ENCODE data around the gene MARK1.
"Not testable (repeated sequence)": the region's sequence is repeated elsewhere in the genome, so short reads cannot be mapped to it uniquely, and the experiment has no call there.

MARK1 gene

DNA sequence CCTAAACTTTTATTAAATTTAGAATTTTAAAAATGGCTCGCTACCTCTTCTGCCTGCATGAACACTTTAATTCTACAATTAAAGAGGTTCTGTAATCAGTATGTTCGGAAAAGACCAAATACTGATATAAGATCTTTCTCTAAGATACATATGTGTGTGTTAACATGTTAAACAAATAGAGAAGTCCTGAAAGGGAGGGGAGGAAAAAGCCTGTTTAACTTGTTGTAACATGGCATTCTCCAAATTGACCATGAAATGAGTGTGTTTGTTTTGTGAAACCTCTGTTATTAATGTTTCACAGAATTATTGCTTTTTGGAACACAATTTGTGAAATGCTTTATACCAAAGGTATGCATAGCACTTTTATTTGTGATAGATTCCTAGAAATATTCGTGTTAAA is 77.0 kb downstream of the MARK1 start:
- H3K4me3 ChIP-seq (ENCODE audit: low read length) = no peak overlapping the region
- TF ChIP-seq, protein P1, sequence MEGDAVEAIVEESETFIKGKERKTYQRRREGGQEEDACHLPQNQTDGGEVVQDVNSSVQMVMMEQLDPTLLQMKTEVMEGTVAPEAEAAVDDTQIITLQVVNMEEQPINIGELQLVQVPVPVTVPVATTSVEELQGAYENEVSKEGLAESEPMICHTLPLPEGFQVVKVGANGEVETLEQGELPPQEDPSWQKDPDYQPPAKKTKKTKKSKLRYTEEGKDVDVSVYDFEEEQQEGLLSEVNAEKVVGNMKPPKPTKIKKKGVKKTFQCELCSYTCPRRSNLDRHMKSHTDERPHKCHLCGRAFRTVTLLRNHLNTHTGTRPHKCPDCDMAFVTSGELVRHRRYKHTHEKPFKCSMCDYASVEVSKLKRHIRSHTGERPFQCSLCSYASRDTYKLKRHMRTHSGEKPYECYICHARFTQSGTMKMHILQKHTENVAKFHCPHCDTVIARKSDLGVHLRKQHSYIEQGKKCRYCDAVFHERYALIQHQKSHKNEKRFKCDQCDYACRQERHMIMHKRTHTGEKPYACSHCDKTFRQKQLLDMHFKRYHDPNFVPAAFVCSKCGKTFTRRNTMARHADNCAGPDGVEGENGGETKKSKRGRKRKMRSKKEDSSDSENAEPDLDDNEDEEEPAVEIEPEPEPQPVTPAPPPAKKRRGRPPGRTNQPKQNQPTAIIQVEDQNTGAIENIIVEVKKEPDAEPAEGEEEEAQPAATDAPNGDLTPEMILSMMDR (conservative IDR thresholded peaks at IDR 0.05; ENCODE audit: low read length) = no peak

DNA sequence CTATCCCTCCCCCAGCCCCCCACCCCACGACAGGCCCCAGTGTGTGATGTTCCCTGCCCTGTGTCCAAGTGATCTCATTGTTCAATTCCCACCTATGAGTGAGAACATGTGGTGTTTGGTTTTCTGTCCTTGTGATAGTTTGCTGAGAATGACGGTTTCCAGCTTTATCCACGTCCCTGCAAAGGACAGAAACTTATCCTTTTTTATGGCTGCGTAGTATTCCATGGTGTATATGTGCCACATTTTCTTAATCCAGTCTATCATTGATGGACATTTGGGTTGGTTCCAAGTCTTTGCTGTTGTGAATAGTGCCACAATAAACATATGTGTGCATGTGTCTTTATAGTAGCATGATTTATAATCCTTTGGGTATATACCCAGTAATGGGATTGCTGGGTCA is 77.7 kb downstream of the MARK1 start:
- H3K4me3 ChIP-seq (ENCODE audit: low read length); DNase-seq (ENCODE audit: low read depth): not testable (repeated sequence)

More for the DNA sequence above, 77.0 kb downstream of the MARK1 start:
- no peak for DNase-seq (ENCODE audit: low read depth)

DNA sequence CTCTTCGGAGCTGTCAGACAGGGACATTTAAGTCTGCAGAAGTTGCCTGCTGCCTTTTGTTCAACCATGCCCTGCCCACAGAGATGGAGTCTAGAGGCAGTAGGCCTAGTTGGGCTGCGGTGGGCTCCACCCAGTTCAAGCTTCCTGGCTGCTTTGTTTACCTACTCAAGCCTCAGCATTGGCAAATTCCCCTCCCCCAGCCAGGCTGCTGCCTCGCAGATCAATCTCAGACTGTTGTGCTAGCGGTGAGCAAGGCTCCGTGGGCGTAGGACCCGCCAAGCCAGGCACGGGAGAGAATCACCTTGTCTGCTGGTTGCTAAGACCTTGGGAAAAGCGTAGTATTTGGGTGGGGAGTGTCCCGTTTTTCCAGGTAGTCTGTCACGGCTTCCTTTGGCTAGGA is 83.2 kb downstream of the MARK1 start:
- not testable (repeated sequence) for H3K4me3 ChIP-seq (ENCODE audit: low read length); DNase-seq (ENCODE audit: low read depth)

DNA sequence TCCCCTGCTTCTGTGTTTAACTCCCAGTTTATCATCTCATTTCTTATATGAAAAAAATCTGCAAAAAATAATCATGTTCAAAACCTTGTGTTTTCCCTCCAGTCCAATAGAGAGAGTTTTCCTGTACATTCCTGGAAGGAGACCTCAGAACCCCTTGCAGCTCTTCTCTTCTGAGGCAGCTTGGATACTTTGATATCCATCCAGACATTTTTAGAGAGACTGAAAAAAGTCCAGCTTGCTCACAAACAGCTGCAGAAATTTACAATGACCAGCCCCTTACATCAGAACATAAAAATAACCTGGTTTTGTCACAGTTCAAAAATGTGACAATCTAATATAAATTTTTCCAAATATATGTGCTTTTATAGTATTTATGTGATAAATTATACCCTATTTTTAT is 88.9 kb downstream of the MARK1 start:
- H3K4me3 ChIP-seq (ENCODE audit: low read length) = no peak overlapping the region
- DNase-seq (ENCODE audit: low read depth) = no peak
- TF ChIP-seq, protein P1 (conservative IDR thresholded peaks at IDR 0.05; ENCODE audit: low read length) = no peak

DNA sequence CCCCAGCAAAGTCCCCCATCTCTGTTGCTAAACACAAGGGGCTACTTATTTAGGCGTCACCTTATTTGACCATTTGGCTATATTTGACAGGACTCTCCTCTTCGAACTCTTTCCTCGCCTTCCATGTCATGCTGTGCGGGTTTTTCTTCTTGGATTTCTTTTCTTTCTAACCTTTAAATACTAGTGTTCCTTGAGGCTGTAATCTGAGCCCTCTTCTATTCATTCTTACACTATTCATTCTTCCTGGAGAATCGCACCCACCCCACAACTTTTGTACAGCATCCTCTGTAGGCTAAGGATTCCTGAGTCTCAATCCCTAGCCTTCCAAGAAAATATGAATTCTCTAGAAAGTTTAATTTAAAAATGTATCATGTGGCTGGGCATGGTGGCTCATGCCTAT is 100.5 kb downstream of the MARK1 start:
- no peak for DNase-seq (ENCODE audit: low read depth)
- H3K4me3 ChIP-seq (ENCODE audit: low read length) = no peak overlapping the region
- TF ChIP-seq, protein P1 (conservative IDR thresholded peaks at IDR 0.05; ENCODE audit: low read length) = no peak

DNA sequence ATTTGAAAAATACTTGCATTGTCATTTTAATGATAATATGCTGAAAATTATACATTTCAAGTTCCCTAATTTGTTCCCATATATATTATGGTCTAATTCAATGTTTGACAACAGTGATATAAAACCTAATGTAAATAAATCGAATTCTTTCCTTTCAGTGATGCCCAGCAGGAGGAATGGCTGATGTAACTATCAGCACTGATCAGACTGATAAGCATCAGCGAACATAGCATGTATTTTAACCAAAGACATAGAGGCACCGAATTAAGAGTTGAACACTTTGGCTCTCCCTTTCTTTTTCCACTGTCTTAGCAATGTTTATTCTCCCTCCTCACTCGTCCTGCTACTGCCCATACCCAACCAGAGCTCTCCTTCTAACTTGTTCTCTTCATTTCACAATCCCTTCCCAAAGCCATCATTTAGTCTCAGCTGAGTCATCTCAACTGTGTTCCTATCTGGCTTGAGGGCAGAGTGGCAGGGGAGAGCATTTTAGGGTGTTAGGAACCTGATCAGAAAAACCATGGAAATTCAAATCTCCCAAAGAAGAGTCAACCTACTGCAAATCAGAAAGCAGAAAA is 103.4 kb downstream of the MARK1 start:
- TF ChIP-seq, protein P1 (conservative IDR thresholded peaks at IDR 0.05; ENCODE audit: low read length) = no peak
- no peak for DNase-seq (ENCODE audit: low read depth)
- H3K4me3 ChIP-seq (ENCODE audit: low read length) = no peak overlapping the region

DNA sequence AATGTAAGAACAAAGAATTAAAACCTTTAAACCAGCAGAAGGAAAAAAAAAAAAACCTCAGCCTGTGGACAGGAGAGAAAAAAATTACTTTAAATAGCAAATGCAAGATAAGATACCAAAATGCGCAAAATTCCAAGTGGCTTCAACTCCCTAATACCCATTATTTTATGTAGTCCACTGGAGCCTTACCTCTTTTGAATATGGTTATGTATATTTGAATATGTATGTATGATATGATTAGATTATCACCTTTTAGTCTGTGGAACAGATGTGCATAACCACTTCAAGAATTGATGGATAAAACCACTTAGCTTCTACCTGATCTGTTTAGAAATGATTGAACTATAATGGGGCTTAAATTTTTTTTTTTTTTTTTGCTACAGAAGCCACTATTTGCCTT is 109.8 kb downstream of the MARK1 start:
- H3K4me3 ChIP-seq (ENCODE audit: low read length) = no peak overlapping the region
- TF ChIP-seq, protein P1 (conservative IDR thresholded peaks at IDR 0.05; ENCODE audit: low read length) = no peak

DNA sequence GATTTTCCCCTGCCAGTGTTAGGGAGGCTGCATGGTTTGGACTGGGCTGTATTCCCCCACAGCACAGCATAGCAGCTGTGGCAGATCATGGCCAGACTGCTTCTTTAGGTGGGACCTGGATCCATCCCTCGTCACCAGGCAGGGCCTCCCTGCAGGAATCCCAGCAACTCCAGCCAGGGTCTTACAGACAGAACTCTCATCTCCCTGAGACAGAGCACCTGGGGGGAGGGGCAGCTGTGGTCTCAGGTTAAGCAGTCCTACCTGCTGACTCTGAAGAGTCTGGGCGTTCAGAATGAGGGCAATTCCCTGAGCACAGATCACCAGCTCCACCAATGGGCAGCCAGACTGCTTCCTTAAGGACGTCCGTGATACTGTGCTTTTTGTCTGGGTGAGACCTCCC is 114.3 kb downstream of the MARK1 start:
- TF ChIP-seq, protein P1 (conservative IDR thresholded peaks at IDR 0.05; ENCODE audit: low read length) = no peak
- no peak overlapping the region for H3K4me3 ChIP-seq (ENCODE audit: low read length)
- no peak for DNase-seq (ENCODE audit: low read depth)

More for the DNA sequence above, 109.8 kb downstream of the MARK1 start:
- no peak for DNase-seq (ENCODE audit: low read depth)
